ENCODE data around the gene TIMM44.

GRCh38 chr19:7926021-7926726 is 17.3 kb downstream of the TIMM44 start, which contains the start of gene CTXN1:
- TF ChIP-seq, protein P1, sequence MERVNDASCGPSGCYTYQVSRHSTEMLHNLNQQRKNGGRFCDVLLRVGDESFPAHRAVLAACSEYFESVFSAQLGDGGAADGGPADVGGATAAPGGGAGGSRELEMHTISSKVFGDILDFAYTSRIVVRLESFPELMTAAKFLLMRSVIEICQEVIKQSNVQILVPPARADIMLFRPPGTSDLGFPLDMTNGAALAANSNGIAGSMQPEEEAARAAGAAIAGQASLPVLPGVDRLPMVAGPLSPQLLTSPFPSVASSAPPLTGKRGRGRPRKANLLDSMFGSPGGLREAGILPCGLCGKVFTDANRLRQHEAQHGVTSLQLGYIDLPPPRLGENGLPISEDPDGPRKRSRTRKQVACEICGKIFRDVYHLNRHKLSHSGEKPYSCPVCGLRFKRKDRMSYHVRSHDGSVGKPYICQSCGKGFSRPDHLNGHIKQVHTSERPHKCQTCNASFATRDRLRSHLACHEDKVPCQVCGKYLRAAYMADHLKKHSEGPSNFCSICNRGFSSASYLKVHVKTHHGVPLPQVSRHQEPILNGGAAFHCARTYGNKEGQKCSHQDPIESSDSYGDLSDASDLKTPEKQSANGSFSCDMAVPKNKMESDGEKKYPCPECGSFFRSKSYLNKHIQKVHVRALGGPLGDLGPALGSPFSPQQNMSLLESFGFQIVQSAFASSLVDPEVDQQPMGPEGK (CRISPR knock-in tag; IDR thresholded peaks at IDR 0.05; ENCODE audit: borderline replicate concordance), result no peak
- TF ChIP-seq BACH2 (CRISPR knock-in tag; IDR thresholded peaks at IDR 0.05; ENCODE audit: borderline replicate concordance), result no peak
- TF ChIP-seq POU6F1 (CRISPR knock-in tag; IDR thresholded peaks at IDR 0.05; ENCODE audit: borderline replicate concordance, low read depth), result no peak
- TF ChIP-seq PPARA (CRISPR knock-in tag; IDR thresholded peaks at IDR 0.05; ENCODE audit: borderline replicate concordance), result no peak
- TF ChIP-seq ZFP30 (CRISPR knock-in tag; IDR thresholded peaks at IDR 0.05), result no peak
- no peak for TF ChIP-seq CSRNP3 (CRISPR knock-in tag; IDR thresholded peaks at IDR 0.05)
- no peak for TF ChIP-seq TCF4 (CRISPR knock-in tag; IDR thresholded peaks at IDR 0.05; ENCODE audit: borderline replicate concordance)
